NB4 (cell line): ENCODE results near the gene MTRR.
"Not testable (repeated sequence)": the region's sequence is repeated elsewhere in the genome, so short reads cannot be mapped to it uniquely, and the experiment has no call there.

ENCODE experiments used
- DNase-seq: peaks from one replicate; pipeline ENCODE4 v3.0.0; 2010; ENCODE audit warnings: low read depth
- H3K4me3 ChIP-seq: one replicate; pipeline ENCODE4 v1.5.1; 2011; ENCODE audit warnings: mild to moderate bottlenecking, low read depth, low read length, moderate library complexity
- MYC ChIP-seq: IDR thresholded peaks from 2 replicates; pipeline ENCODE4 v1.6.1; 2011; ENCODE audit warnings: low read depth, low read length
- POLR2A ChIP-seq: IDR thresholded peaks from 2 replicates; pipeline ENCODE4 v1.6.1; 2011; ENCODE audit warnings: mild to moderate bottlenecking; ENCODE audit not compliant: insufficient read length; ENCODE audit errors: extremely low read depth
- TF ChIP-seq, protein P1 (sequence below): IDR thresholded peaks from one replicate; pipeline ENCODE4 v1.5.1; 2012; ENCODE audit warnings: low read depth, low read length
- TF ChIP-seq, protein P2 (sequence below): IDR thresholded peaks from 2 replicates; pipeline ENCODE4 v1.6.1; 2011; ENCODE audit warnings: low read depth, low read length

The MTRR gene

DNA sequence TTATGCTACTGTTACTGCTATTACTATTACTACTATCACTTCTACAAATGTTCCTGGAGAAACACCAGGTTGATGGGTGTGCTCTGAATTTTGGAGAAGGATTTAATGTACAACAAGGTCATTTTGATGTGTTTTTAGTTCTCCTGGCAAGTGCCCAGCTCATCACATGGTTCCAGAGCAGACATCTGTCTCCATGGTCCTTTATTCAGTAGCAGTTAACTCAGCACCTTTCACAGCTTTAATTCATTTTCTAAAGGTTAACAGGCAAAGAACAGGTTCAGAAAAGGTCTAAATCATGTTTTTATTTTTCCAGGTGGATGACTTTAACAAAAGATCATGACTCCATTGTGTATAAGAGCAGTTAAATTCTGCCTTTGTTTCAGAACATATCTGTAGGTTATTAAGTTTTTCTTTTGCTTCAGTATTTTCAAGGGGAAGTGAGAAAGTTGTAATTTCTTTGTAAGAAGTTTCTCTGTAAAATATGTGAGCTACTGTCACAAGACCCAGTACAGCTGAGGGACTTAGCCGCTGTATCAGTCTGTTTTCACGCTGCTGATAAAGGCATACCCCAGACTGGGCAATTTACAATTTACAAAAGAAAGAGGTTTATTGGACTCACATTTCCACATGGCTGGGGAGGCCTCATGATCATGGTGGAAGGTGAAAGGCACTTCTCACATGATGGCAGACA lies 41.9 kb downstream of the MTRR start:
- TF ChIP-seq MYC (no peak), POLR2A (no peak)
- TF ChIP-seq, protein P1, sequence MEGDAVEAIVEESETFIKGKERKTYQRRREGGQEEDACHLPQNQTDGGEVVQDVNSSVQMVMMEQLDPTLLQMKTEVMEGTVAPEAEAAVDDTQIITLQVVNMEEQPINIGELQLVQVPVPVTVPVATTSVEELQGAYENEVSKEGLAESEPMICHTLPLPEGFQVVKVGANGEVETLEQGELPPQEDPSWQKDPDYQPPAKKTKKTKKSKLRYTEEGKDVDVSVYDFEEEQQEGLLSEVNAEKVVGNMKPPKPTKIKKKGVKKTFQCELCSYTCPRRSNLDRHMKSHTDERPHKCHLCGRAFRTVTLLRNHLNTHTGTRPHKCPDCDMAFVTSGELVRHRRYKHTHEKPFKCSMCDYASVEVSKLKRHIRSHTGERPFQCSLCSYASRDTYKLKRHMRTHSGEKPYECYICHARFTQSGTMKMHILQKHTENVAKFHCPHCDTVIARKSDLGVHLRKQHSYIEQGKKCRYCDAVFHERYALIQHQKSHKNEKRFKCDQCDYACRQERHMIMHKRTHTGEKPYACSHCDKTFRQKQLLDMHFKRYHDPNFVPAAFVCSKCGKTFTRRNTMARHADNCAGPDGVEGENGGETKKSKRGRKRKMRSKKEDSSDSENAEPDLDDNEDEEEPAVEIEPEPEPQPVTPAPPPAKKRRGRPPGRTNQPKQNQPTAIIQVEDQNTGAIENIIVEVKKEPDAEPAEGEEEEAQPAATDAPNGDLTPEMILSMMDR: no peak
- TF ChIP-seq, protein P2, sequence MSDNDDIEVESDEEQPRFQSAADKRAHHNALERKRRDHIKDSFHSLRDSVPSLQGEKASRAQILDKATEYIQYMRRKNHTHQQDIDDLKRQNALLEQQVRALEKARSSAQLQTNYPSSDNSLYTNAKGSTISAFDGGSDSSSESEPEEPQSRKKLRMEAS: no peak
- H3K4me3 ChIP-seq: no peak overlapping the region
- DNase-seq: no peak

DNA sequence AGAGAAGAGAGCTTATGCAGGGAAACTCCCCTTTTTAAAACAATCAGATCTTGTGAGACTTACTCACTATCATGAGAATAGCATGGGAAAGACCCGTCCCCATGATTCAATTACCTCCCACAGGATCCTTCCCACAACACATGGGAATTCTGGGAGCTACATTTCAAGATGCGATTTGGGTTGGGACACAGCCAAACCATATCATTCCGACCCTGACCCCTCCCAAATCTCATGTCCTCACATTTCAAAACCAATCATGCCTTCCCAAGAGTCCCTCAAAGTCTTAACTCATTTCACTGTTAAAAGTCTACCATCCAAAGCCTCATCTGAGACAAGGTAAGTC lies 42.5 kb downstream of the MTRR start:
- not testable (repeated sequence) for H3K4me3 ChIP-seq, DNase-seq

DNA sequence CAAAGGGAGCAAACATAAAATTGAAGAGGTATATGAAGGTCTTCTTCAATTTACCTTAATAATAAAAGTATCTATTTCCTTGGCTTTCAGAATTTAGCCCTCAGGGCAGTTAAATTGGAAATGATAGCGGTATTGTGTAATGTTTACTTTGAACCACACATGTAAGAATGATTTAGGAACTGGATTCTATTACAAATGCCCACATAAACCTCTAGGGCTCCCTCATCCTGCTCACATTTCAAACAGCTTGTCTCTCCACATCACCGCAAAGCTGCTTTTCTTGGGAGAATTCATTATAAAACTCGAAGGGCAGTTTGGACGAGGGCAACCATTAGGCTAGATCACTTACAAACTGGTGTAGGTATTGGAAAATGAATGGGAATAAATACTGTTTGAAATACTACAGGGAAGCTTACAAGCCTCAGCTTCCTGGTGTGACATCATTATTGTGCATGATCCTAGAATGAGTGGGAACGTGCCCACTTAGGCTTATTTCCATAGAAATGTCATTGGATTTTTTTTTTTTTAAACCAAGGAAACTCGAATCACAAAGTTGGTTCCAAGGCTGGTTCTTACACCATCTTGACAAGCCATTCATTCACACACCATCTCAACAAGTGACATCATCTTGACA lies 47.3 kb downstream of the MTRR start:
- no peak for DNase-seq
- TF ChIP-seq, protein P1: no peak
- TF ChIP-seq POLR2A (no peak), MYC (no peak)
- TF ChIP-seq, protein P2: no peak

DNA sequence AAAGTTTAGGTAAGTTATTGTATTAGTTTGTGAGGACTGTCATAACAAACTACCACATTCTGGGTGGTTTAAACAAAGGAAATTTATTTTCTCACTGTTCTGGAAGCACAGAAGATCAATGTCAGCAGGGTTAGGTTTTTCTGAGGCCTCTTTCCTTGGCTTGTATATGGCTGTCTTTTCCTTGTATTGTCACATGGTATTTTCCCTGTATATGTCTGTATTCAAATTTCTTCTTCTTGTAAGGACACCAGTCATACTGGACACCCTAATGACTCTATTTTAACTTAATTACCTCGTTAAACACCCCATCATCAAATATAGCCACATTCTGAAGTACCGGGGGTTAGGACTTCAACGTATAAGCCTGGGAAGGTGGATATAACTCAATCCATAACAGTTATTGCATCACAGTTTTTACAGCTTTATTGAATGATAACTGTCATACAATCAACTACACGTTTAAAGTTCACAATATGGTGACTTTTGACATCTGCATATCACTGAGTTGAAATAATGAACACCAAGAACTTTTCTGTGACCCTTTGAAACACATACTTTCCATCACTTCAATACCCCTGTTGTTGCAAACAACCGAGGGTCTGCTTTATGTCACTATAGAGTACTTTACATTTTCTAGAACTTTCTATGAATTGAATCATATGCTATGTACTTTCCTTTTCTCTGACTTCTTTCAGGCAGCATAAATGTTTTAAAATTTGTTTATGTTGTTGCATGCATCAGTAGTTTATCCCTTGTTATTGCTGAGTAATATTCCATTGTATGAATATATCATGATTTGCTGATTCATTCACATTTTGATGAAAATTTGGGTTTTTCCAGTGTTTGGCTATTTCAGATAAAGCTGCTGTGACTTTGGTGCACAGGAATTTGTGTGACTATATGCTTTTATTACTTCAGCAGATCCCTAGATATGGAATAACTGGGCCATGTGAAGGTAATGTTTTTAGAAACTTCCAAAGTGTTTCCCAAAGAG lies 48.5 kb downstream of the MTRR start:
- no peak overlapping the region for H3K4me3 ChIP-seq
- no peak for DNase-seq
- TF ChIP-seq MYC: no peak
- TF ChIP-seq, protein P2: no peak
- TF ChIP-seq, protein P1: no peak
- TF ChIP-seq POLR2A: no peak

More for the DNA sequence above, 47.3 kb downstream of the MTRR start:
- H3K4me3 ChIP-seq: no peak overlapping the region

DNA sequence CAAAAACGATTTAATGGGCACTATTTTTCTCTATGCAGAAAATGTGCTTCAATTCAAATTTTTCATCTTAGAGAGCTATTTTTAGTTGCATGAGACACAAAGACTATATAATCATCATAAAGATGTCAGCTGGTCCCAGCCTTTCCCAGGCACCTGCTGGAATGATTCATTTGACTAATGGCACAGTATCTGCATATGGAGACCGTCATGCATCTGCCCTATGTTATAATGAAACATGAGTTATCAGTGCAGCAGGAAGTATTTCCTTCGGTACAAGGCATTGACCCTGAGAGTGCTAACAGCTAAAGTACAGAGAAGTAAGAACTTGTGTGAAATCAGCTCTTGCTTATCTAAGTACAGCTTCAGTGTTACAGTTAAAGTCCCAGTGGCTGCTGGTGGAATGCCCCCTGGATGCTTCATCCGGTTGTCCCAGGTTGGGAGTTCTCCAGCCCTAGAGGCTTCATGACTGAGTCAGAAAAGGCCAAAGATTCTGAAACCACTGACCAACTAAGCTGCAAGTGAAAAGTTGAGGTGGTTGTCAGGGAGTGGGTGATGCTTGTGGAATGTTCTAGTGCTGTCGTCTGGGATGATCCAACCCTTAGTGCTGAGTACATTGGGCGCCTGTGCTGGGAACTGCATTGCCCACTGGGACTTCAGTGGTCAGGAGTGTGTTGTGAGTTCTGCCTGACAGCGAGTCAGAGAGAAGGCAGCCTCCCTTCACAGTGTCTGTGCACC lies 57.2 kb downstream of the MTRR start:
- no peak overlapping the region for H3K4me3 ChIP-seq
- DNase-seq: no peak
- TF ChIP-seq, protein P1: no peak
- TF ChIP-seq, protein P2: no peak
- TF ChIP-seq POLR2A: no peak
- no peak for TF ChIP-seq MYC

DNA sequence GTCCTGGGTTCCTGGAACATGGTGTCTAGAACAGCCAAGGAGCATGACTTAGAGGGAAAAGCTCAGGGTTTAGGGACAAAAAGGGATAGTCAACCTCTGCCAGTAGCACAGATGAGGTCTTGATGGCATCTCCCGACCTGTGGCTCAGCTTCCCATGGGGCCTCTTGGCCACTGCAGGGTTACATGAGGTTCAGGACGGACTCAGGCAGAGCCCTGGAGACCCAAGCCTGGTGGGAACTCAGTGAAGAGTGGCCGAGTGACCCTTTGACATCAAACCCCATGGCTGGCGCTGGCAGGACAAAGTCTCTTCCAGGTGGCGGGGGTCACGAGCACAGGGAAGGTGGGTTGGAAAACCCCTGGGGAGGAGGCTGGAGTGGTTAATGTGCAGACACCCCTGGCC lies 57.8 kb downstream of the MTRR start:
- TF ChIP-seq POLR2A (no peak), MYC (no peak)
- TF ChIP-seq, protein P1: no peak
- TF ChIP-seq, protein P2: no peak
- H3K4me3 ChIP-seq: no peak overlapping the region
- no peak for DNase-seq
